Mesenteric fat pad (tissue), 1 donor: Measurements from ENCODE around the gene FUT7. TPM values are rescaled to one million over a fixed set of nuclear protein-coding genes. Genes with fewer than 3 reads are reported as not detected.

Experiments
- DNase-seq: peaks from one replicate; pipeline ENCODE4 v3.0.0-alpha.2; 2020; ENCODE audit warnings: low spot score
- total RNA-seq: library from RNA; stranded (reverse); fragmentation: NEBNext Ultra II Directional; extraction: Animal tissue kit (Norgen Biotek cat#: 25700); gene quantifications from one replicate; pipeline ENCODE4 v1.2.1, GENCODE V29; 2021
- donor health status: DM: yes; HTN: yes; CAD: no.

Gene FUT7
- total RNA-seq, 1 donor from 2014 or later, result 0.55 TPM

DNA sequence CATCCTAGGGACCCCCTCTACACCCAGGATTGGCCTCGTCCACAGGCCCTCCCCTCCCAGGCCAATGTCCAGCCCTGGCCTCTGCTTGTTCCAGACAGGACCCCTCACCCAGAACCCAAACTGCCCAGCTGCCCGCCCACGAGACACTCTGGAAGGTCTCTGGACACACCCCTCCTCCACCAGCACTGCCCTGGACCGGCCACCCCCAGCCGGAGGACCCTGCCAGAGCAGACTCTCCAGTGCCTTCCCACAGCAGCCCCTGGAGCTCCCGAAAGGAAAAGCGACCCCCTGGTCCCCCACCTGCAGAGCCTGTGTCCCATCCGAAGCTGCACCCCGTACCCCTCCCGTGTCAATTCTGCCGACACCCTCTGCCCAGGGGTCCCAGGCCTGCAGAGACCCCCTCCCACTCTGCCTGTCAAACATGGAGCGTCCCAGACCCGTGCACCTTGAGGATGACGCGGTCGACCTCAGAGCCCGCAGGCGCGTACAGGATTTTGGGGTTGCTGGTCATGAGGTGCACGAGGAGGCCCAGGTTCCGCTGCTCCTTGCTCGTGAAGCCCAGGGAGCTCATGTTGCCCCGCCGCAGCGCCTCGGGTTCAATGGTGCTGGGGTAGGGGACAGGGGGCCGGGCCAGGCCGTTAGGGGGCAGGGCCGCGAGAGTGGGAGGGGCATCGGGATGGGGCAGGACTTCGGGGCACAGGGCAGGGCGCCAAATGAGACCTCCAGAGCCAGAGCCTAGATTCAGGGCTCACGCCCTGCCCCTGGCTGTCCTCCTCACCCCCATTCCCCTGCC lies 11.8 kb downstream of the FUT7 start:
- DNase-seq, result no peak

DNA sequence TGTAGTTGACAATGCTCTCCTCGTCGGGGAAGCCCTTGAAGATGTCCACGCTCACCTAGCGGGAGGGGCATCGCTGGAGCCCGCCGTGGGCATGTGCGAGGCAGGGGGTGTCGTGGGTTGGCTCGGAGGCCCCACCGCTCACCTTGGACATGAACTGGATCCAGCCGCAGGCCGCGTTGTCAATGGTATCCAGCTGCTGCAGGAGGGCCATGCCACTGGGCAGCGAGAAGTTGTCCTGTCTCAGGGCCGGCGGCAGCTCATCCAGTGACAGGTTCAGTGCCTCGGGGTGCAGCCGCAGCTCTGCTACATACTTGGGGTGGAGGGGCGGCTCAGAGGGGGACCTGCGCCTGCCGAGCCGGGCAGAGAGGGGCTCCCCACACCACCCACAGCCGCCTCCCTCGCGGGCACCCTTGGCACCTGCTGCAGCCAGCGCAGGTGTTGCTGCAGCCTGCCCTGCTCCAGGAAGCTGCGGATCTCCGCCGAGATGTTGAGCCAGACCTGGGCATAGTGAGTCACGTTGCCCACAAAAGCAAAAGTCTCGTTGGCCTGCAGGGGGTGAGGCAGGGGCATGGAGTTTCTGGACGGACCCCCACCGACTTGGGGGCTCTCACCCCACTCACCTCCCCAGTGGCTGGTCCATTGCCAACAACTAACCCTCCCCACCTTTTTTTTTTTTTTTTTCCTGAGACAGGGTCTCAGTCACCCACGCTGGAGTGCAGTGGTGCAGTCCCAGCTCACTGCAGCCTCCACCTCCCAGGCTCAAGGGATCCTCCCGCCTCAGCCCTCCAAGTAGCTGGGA lies 12.9 kb downstream of the FUT7 start:
- DNase-seq, result no peak

DNA sequence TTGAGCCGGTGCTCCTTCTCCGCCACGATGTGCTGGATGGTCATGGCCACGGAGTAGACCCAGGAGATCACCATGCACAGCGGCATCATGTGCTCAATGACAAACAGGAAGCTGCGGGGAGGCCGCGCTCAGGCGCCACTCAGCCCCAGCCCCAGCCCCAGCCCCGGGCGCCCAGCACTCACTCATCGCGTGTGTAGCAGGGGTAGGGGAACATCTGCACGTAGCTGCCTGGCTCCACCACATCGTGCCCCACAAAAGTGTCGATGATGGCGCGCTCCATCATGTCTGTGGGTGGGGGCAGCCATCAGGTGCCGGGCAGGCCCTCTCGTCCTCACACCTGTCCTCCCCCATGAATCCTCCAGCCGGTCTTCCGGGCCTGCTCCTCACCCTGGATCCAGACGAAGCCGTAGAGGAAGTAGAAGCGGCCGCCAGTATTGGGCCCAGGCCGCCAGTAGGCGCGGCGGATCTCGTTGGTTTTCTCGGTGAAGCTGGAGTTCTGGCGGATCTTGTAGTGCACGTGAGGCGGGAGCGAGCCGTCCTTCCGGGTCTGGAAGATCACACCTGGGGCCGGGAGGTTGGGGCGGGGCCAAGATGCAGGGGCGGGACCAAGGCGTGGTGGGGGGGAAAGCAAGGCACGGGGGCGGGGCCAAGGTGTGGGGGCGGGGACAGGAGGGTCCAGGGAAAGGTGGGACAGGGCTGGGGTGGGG lies 13.9 kb downstream of the FUT7 start:
- no peak for DNase-seq

DNA sequence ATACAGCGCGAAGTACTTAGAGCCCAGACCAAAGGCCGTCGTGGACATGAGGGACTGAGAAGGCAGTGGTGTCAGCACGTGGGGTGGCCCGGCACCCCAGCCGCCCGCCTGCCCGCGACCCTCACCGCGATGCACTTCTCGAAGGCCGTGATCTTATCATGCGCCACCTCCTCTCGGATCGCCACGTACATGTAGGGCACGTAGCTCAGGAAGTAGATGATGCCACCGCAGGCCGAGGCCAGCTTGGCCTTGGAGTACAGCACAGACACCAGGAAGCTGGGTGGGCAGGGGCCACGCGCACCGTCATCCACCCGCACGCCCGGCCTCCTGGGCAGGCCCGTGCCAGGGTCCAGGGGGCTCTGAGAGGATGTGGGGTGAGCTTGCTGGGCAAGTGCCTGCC lies 14.8 kb downstream of the FUT7 start:
- no peak for DNase-seq

DNA sequence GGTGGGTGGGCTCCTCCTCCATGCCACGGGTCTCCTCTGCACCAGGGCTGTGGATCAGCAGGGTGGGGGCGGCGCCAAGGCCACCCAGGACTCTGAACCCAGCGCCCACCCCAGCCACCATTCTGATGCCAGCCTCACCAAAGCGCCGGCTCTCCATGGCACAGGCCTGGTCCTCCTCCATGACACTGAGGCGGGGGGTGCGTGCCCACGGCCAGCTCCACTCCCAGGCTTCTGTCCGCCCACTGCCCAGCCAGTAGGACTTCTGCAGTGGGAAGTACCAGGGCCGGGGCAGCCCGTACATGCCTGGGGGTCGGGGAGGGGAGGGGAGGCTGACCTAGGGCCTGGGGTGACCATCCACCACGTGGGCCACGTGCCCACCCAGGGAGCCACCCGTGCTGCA lies 15.5 kb downstream of the FUT7 start:
- no peak for DNase-seq

DNA sequence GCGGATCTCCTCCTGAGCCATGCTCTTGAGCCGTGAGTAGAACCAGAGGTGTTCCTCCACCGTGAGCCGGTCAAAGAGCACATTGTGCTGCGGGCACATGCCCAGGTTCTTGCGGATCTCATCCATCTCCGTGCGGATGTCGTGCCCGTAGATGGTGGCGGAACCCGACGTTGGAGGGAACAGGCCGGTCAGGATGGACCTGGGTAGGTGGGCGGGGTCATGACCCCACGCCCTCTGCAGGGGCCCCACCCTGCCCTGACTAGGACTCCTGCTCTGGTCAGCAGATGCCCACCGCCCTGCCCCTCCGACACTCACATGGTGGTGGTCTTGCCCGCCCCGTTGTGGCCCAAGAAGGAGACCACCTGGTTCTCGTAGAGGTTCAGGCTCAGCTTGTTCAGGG lies 15.9 kb downstream of the FUT7 start:
- DNase-seq, result no peak

DNA sequence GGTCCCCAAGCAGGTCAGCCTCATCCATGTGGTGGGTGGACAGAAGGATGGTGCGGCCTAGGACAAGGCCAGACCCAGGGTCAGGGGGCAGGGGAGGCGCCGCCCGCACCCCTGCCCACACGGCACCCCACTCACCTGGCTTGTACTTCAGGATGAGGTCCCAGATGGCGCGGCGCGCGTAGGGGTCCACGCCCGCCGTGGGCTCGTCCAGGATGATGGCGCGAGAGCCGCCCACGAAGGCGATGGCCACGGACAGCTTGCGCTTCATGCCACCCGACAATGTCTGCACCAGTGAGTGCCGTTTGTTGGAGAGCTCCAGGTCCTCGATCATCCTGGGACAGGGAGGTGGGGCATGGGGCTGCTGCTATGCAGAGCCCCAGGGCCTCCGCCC lies 16.4 kb downstream of the FUT7 start:
- DNase-seq, result no peak

DNA sequence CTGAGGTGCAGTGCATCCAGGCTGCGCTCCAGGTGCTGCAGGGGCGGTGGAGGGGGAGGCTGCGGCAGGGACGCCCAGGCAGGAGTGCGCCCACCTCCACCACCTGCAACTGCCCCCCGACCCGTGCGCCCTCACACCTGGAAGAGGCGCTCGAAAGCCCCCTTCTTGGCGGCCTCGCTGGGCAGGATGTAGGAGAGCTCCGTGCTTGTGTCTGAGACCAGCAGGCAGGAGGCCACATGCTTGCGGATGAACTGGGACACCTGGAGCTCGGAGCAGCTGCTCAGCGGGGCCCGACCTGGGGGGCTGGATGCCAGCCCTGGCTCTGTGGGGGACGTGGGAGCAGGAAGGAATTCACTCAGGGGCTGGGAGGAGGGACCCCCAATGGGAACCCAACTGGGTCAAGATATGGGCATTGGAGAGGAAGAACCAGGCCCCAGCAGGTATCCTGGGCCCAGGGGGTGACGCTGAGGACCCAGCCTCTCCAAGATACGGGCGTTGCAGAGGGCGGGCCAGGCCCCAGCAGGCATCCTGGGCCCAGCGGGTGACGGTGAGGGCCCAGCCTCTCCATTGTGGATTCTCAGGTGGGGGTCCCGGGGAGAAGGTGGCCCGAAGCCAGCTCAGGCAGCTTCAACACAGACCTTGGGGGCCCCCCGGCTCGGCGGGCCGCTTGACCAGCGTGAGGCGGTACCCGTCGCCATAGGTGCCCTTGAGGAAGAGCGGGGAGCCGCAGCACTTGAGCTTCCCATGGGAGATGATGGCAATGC lies 16.9 kb downstream of the FUT7 start:
- DNase-seq, result no peak

DNA sequence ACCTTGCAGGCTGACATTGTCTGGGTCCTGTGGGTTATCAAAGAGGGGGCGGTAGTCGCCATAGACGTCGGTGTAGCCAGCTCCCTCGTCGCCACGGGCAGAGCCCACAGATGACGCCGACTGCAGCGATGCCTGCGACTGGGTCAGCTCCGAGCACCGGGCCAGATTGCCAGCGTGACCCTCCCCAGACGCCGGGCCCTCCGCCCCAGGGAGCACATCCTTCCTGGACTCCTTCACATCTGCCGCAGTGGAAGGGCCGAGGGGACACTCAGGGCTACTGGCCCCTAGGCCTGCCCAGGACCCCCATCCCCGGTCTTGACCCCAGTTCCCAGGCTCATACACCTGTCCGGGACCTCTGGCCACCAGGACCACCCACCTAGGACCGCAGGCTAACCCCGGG lies 17.7 kb downstream of the FUT7 start:
- DNase-seq, result no peak

DNA sequence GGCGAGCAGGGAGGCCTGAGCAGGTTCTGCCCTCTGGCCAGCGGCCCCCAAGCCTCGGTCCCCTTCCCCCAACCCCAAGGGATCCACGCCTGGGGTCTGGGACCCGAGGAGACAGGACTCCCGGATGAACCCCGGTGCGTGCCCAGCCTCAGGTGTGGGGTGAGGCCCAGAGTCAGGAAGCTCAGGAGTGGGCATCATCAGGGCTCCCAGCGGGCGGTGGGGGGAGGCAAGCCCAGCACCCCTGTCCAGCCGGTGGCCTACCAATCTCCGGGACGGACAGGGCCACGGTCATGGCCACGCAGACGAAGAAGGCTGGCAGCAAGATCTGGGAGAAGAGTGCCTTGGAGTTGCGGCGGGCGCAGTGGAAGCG lies 18.3 kb downstream of the FUT7 start:
- DNase-seq, result no peak

DNA sequence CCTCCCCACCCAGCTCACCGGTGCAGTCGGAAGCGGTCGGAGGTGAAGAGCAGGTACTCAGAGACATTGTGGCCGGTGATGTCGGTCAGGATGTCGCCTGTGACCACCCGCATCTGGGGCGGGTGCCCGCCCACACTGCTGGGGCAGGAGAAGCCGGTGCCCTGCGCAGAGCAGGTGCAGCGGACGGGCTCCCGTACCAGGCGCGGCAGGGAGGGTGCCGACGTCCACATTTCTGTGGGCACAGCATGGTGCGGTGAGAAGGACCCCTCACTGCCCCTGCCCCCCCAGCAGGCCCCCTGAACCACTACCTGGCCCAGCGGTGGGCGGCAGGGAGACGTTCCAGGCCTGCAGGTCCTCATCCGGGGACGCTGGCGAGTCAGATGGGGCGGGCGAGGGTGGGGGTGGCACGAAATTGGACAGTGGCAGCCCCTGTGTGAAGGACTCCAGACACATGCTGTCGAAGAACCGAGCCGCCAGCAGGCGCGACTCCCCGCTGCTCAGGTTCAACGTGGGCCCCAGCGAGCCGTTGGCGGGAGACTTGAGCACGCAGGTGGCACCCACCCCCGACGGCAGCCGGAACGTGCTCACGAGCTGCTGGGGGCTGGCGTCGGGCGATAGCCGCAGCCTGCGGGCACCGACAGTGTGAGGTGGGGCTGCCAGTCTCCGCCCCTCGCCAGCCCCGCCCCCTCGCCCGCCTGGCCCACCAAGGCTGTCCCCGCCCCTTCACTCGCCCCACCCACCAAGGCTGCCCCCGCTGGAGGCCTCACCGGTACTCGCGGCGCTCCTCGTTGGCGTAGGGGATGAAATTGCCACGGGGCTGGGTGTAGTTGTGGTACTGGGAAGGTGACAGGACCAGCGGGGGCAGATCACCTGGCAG lies 19.0 kb downstream of the FUT7 start:
- no peak for DNase-seq

DNA sequence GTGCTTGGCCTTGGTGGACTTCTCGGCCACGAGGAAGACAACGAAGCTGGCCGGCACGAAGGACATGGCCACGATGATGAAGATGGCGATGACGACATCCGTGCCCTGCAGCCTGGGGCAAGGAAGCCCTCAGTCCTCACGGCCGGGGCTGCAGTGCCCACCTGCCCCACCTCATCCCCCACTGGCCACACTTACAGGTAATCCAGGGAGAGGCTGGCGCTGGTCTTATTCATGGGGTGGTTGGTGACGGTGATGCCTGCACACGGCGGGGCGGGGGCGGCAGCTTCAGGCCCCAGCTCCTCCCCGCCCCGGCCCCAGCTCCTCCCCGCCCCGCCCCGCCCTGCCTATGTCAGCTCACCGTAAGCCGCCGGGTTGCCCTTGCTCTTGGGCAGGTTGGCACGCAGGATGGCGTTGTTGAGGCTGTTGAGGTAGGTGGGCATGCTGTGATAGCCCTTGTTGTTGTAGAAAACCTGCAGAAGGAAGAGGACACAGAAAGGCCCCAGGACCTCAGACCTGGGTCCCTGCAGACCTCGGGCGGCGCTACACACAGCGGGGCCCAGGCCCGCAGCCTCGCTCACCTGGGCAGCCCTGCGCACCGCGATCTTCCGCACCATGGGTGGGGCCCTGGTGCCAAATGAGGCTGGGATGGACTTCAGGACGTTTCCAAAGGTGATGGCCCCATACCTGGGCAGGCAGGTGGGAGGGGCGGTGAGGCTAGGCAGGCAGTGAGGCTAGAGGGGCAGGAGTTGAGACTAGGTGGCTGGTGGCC lies 19.8 kb downstream of the FUT7 start:
- no peak for DNase-seq

DNA sequence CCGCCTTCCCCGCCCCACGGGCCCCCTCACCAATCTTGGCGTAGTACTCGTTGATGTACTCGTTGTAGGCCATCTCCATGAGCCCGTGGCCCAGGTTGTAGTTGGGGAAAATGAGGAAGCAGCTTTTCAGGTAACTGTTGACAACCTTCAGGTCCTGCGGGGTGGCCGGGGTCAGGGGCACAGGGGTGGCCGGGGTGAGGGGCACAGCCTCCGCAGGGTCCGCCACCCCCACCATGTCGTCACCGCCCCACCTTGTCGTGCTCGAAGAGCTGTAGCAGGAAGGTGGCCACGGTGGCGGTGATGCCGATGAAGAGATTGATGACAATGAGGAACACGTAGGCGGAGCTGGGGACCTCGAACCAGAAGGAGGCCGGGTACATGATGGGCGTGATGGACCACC lies 20.7 kb downstream of the FUT7 start:
- DNase-seq, result no peak

DNA sequence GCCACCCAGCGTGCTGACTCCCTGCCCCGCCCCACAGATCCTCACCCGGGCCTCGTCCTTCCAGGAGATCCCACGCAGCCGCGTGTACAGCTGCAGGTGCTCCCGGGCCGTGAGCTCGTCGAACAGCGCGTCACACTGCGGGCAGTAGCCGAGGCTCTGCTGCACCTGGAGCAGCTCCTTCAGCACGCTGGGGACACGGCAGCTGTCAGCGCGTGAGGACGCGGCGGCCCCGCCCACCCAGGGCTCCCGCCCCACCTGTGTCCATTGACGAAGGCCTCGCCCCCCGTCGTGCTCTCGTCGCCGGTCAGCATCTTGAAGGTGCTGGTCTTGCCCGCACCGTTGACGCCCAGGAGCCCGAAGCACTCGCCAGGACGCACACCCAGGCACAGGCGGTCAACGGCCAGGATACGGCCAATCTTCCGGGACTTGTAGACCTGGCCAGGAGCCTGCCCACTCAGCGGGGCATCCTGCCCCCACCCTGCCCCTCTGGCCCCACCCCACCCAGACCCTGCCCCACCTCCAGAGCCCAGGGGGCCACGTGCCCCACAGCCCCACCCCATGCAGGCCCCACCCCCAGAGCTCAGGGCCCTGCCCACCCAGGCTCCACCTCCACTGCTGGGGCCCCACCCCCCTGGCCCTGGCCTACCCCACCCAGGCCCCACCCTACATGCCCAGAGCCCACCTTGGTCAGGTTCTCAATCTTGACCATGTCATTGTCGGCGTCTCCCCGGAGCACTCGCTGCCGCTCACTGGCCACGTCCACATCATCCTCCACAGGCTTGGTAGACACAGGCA lies 21.8 kb downstream of the FUT7 start:
- DNase-seq, result no peak

DNA sequence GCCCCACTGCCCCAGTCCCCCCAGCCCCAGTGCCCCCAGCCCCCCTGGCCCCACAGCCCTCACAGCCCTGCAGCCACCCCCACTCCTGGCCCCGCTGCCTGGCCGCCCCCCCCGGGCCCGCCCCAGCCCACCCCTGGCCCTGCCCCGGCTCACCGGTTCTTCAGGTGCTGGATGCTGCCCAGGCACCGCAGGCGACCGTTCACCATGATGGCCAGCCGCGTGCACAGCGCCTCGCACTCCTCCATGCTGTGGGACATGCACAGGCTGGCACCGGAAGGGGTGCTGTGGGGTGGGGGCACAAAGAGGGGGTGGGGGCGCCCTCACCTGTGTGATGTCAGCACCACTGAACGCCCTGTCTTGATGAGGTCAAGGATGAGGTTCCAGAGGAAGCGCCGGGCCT lies 22.7 kb downstream of the FUT7 start:
- no peak for DNase-seq

DNA sequence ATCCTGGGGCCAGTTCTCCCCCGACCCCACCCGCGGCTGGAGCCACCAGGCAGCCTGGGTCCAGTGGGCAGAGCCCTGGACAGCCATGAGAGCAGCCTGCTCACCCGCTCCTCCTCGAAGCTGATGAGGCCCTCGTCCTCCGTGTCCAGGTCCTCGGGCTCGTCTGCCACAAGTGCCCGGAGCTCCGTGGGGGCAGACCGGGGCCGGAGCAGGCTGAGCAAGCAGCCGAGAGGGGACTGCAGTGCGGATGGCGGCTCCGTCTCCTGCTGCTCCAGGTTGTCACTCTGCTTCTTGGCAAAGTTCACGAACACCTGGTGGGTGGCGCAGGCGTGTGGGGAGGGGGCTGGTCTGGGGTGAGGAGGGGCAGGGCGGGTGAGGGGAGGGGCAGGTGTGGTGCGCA lies 23.6 kb downstream of the FUT7 start:
- DNase-seq, result no peak

DNA sequence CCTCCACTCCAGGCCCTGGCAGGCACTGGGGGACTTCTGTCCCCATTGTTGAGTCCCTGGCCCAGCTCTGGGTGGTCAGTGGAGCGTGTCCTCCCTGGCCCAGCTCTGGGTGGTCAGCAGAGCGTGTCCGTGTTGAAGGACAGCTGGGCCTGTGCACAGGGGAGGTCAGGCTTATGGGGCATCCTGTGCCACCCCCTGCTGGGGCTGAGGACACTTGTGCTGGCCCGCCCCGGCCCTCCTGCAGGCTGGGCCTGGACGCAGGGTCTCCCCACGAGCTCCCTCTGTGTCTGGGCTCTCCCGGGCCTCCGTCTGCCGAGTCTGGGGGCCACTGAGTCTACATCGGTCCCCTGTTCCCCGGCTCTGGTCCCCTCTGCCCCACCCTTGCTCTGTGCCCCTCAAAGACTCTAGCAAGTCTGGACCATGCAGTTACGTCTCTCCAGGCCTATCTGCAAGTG lies 24.0 kb downstream of the FUT7 start:
- DNase-seq, result no peak

DNA sequence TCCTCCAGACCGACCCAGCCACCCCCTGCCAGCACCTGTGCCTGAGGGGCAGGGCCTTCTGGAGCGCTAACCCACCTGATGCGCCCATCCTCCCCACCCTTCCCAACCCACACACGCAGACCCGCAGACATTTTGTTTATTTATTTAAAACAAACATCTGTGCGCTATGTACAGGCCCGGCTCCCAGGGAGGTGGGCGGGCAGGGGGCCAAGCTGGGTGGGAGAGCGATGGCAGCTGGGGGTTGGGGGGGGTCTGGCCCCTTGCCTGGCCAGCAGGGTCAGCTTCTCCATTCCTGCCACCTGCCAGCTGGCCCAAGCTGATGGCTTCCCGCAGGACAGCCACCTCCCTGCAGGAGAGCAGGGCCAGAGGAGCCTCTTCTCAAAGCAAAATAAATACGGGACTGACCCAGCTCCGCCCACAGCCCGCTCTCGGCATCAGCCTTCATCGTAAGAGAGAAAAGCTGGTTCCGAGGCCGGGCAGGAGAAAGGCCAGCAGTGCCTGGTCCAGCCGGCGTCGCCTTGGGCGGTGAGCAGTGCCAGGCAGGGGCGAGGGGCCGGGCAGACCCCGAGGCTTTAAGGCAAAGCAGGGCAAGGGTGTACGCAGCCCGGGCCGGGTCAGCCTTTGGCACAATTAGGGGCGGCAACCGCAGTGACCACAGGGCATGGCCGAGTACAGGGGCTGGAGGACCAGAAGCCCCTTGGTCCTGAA lies 24.6 kb downstream of the FUT7 start:
- DNase-seq, result no peak
